Activated naive CD4-positive, alpha-beta T cell treated with anti-CD3 and anti-CD28 coated beads, Interleukin-2, amount 50 U/mL, for 24 hours (primary cell): ENCODE measurements around the gene ZNF609.
A peak's percentile ranks its signal among the peaks of the same experiment; 100 is the strongest.

Source experiments
- H3K27ac Mint-ChIP-seq: one replicate; pipeline ENCODE4 v1.8.0; 2021; ENCODE audit warnings: mild to moderate bottlenecking, mixed read lengths
- H3K27me3 Mint-ChIP-seq: one replicate; pipeline ENCODE4 v1.8.0; 2021; ENCODE audit warnings: mixed read lengths
- H3K36me3 Mint-ChIP-seq: one replicate; pipeline ENCODE4 v1.8.0; 2021; ENCODE audit warnings: mixed read lengths
- H3K4me1 Mint-ChIP-seq: one replicate; pipeline ENCODE4 v1.8.0; 2021; ENCODE audit warnings: mixed read lengths
- H3K4me3 Mint-ChIP-seq: one replicate; pipeline ENCODE4 v1.8.0; 2021; ENCODE audit warnings: mild to moderate bottlenecking, mixed read lengths
- H3K9me3 Mint-ChIP-seq: one replicate; pipeline ENCODE4 v1.8.0; 2021; ENCODE audit warnings: mixed read lengths

The ZNF609 gene

DNA sequence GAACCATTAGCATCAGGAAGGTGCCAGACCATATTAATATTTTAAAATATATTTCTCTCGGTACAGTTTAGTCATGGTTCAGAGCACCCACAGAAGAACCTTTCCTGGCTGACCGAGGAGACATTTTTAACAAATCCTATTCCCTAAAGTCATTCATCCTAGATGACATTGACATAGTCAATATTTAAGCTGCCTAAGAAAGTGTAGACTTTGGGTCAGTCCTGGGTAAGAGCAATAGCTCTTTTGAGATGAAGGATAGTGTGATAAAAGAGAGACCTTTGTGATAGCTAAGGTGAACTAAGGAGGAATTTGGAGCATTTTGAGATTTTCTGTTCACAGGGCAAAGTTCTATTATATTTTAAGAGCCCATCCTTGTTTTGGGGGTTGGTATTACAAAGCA, 47.5 kb downstream of the ZNF609 start:
- peaks cover 4% of the 10 kb centered on the region for H3K36me3 Mint-ChIP-seq
- peak overlapping the region; percentile 92 for H3K27ac Mint-ChIP-seq
- H3K4me3 Mint-ChIP-seq = peak overlapping the region; percentile 64
- peaks cover 87% of the 10 kb centered on the region for H3K4me1 Mint-ChIP-seq
- no peaks in the 10 kb centered on the region for H3K27me3 Mint-ChIP-seq
- no peaks in the 10 kb centered on the region for H3K9me3 Mint-ChIP-seq

DNA sequence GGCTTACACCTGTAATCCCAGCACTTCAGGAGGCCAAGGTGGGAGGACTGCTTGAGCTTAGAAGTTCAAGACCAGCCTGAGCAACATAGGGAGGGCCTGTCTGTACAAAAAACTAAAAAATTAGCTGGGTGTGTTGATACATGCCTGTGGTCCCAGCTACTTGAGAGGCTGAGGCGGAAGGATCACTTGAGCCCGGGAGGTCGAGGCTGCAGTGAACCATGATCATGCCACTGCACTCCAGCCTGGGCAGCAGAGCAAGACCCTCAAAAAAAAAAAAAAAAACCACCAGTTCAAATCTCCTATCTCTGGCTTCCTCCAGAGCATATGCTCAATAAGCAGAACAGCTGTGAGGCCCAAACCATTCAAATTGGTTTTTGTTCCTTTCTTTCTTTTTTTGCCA, 53.4 kb downstream of the ZNF609 start:
- Mint-ChIP-seq H3K27me3 (no peaks in the 10 kb centered on the region), H3K27ac (peak overlapping the region; percentile 77), H3K36me3 (peaks cover 16% of the 10 kb centered on the region), H3K9me3 (no peaks in the 10 kb centered on the region), H3K4me1 (peaks cover 85% of the 10 kb centered on the region), H3K4me3 (peak overlapping the region; percentile 73)

DNA sequence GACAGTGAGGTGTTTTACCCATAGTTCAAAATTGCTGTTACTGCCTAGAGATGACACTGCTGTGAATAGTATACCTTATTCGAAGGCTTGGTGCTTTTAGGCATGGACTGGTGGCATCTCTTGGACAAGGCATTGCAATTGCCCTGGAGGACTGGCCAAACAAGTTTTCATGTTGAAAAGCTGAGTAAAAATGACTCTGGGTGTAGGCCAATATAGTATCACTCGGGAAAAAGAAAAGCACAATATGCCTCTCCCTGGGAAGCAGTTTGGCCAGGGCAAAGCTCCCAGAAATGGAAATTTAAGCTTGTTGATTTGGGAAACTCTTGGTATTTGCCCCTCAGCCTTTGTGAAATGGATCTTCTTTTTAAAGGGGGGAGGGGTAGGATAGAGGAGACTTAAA, 54.8 kb downstream of the ZNF609 start:
- Mint-ChIP-seq H3K4me3 (peak overlapping the region; percentile 75), H3K4me1 (peaks cover 84% of the 10 kb centered on the region), H3K36me3 (peaks cover 18% of the 10 kb centered on the region), H3K27me3 (no peaks in the 10 kb centered on the region), H3K27ac (no peak overlapping the region), H3K9me3 (no peaks in the 10 kb centered on the region)

DNA sequence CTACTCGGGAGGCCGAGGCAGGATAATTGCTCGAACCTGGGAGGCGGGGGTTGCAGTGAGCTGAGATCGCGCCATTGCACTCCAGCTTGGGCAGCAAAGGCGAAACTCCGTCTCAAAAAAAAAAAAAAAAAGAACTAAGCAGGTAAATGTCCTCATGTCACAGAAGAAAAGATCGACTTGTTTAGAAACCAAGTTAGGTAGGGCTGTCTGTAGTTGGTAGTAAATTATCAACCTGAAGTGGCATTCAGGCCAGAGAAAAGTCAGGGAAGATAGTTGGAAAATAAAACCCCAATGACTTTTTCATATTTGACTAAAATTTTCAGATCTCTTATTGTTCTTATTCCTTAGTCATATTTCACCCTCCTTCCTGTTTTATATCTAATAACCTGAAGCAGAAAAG, 55.4 kb downstream of the ZNF609 start:
- Mint-ChIP-seq H3K36me3 (peaks cover 18% of the 10 kb centered on the region), H3K4me3 (no peak overlapping the region), H3K27me3 (no peaks in the 10 kb centered on the region), H3K4me1 (peaks cover 83% of the 10 kb centered on the region), H3K9me3 (no peaks in the 10 kb centered on the region), H3K27ac (peak overlapping the region; percentile 65)

DNA sequence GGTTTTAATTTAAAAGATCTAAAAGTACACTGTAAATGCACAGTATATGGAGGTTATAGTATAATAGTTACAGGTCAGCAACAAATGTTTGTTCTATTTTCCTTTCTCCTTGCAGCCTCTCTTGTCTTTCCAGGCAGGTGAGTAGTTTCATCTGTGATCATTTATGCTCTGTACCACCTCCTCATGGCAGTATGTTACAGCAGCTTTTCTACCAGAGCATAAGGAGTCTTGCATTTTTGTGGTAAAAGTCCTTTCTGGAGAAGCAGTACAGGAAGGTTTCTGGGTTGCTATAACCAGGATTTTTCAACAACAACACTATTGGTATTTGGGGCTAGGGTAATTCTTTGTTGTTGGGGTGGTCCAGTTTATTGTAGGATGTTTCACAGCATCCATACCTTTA, 59.5 kb downstream of the ZNF609 start:
- H3K4me3 Mint-ChIP-seq = no peak overlapping the region
- H3K4me1 Mint-ChIP-seq = peaks cover 83% of the 10 kb centered on the region
- H3K36me3 Mint-ChIP-seq = peaks cover 17% of the 10 kb centered on the region

DNA sequence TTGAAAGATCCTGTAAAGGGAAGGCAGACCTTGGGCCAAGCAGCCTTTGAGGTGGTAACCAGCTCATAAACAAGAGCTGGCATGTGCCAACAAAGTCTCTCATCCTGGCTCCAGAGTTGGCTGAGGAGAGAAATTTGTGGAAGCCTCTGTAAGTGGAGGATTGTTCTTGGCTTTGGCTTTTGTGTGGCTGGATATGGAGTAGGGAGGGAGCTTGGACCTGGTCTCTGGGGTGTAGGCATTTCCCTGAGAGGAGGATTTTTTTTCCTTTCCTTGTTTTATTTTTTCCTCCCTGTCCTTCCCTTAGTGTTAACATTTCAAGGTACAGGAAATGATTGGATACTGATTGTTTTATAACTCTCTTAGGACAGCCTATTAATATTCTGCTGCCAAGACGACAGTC, 60.8 kb downstream of the ZNF609 start:
- Mint-ChIP-seq H3K4me3 (no peak overlapping the region), H3K27me3 (no peaks in the 10 kb centered on the region), H3K9me3 (no peaks in the 10 kb centered on the region), H3K4me1 (peaks cover 87% of the 10 kb centered on the region), H3K36me3 (peaks cover 20% of the 10 kb centered on the region), H3K27ac (no peak overlapping the region)

More for the DNA sequence above, 59.5 kb downstream of the ZNF609 start:
- Mint-ChIP-seq H3K27ac (no peak overlapping the region), H3K27me3 (no peaks in the 10 kb centered on the region), H3K9me3 (no peaks in the 10 kb centered on the region)

DNA sequence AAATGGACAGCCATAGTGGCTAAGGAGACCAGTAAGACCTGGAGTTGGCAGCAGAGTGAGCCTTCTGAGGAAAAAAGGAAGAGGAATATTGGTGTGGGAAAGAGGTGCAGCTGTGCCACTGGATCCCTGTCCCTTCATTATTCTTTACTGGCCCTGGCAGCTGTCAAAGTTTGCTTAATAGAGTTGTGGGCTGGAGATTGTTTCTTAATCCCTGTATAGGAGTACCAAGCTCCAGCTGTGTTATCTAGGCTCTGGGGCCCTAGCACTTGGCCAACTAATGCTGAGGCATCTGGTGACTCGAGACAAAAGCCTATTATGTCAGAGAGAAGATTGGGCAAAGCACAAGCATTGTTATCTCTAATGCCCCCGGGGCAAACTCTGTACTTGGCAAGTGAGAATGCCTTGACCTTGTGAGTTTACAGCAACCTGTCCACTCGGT, 61.4 kb downstream of the ZNF609 start:
- Mint-ChIP-seq H3K4me1 (peaks cover 87% of the 10 kb centered on the region), H3K36me3 (peaks cover 19% of the 10 kb centered on the region), H3K9me3 (no peaks in the 10 kb centered on the region), H3K4me3 (no peak overlapping the region), H3K27ac (no peak overlapping the region), H3K27me3 (no peaks in the 10 kb centered on the region)

DNA sequence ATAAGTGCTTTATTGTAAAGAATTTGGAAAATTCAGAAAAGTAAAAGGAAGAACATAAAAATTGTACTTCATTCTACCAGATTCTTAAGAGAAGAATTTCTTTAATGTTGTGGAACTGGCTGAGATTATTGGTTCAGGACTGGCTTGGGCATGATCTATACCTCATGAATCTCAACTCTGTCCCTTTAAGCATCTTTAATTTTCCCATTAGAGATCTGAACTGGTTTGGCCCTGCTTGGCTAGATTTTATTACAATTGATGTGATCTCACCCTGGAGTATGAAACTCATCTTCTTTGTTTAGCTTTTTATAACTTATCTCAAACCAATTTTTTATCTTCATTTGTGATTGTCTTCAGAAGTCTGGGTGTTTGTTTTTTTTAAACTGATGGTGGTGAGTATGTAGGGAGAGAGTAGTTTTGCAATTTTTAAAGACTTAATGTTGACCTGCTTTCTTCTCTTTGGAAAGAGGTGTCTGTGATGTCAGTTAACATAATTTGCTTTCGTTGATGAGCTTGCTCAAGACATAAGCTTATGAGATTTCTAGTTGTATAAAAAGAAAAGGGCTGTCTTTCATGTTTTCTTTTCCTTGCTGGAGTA, 61.9 kb downstream of the ZNF609 start:
- Mint-ChIP-seq H3K27me3 (no peaks in the 10 kb centered on the region), H3K27ac (peak overlapping the region; percentile 75), H3K36me3 (peaks cover 16% of the 10 kb centered on the region), H3K4me1 (peaks cover 89% of the 10 kb centered on the region), H3K9me3 (no peaks in the 10 kb centered on the region), H3K4me3 (peak overlapping the region; percentile 12)

DNA sequence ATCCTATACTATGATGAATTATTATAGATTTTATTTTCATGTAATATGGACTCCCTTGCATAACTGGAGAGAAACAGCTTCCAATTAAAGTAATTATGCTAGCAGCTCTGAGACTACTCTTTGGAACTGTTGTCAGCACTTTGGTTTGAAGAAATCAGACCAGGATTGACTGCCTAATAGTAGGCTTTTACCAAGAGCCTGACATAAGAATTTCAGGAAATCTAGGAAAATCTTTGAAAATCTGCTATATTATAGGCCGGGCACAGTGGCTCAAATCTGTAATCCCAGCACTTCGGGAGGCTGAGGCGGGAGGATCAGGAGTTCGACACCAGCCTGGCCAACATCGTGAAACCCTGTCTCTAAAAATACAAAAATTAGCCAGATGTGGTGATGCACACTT, 62.9 kb downstream of the ZNF609 start:
- Mint-ChIP-seq H3K36me3 (peaks cover 14% of the 10 kb centered on the region), H3K4me1 (peaks cover 90% of the 10 kb centered on the region), H3K27me3 (no peaks in the 10 kb centered on the region), H3K4me3 (no peak overlapping the region), H3K9me3 (no peaks in the 10 kb centered on the region), H3K27ac (no peak overlapping the region)

DNA sequence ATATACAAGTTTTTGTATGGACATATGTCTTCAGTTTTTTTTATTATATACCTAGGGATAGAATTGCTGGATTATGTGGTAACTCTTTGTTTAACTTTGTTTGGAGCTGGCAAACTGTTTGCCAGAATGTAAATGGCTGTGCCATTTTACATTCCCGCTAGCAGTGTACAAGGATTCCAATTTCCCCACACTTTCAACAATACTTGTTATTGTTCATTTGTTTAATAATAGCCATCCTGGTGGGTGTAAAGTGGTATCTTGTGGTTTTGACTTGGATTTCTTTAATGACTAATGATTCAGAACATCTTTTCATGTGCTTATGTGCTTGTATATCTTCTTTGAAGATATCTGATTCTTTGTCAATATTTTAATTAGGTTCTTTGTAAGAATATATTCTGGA, 64.4 kb downstream of the ZNF609 start:
- H3K9me3 Mint-ChIP-seq = no peaks in the 10 kb centered on the region
- peaks cover 86% of the 10 kb centered on the region for H3K4me1 Mint-ChIP-seq
- H3K36me3 Mint-ChIP-seq = peaks cover 6% of the 10 kb centered on the region

DNA sequence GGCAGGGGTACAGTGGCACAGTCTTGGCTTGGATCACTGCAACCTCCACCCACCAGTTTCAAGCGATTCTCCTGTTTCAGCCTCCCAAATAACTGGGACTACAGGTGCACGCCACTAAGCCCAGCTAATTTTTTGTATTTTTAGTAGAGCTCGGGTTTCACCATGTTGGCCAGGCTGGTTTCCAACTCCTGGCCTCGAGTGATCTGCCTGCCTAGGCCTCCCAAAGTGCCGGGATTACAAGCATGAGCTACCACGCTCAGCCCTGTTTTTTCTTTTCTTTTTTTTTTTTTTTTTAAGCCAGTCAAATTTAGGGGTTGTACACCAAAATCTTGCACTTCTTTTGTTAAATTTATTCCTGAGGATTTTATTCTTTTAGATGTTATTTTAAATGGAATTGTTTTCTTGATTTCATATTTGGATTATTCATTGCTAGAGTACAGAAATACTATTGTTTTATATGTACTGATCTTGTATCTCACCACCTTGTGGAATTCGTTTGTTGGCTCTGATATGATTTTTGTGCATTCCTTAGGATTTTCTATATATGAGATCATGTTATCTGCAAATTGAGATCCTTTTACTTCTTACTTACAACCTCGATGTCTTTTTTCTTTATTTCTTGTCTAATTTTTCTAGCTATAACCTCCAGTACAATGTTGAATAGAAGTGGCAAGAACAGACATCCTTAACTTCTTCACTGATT, 65.6 kb downstream of the ZNF609 start:
- Mint-ChIP-seq H3K27me3 (no peaks in the 10 kb centered on the region), H3K9me3 (no peaks in the 10 kb centered on the region), H3K4me3 (peak overlapping the region; percentile 33), H3K27ac (peak overlapping the region; percentile 48), H3K4me1 (peaks cover 86% of the 10 kb centered on the region), H3K36me3 (peaks cover 9% of the 10 kb centered on the region)

More for the DNA sequence above, 64.4 kb downstream of the ZNF609 start:
- H3K27me3 Mint-ChIP-seq = no peaks in the 10 kb centered on the region
- no peak overlapping the region for H3K27ac Mint-ChIP-seq
- no peak overlapping the region for H3K4me3 Mint-ChIP-seq

DNA sequence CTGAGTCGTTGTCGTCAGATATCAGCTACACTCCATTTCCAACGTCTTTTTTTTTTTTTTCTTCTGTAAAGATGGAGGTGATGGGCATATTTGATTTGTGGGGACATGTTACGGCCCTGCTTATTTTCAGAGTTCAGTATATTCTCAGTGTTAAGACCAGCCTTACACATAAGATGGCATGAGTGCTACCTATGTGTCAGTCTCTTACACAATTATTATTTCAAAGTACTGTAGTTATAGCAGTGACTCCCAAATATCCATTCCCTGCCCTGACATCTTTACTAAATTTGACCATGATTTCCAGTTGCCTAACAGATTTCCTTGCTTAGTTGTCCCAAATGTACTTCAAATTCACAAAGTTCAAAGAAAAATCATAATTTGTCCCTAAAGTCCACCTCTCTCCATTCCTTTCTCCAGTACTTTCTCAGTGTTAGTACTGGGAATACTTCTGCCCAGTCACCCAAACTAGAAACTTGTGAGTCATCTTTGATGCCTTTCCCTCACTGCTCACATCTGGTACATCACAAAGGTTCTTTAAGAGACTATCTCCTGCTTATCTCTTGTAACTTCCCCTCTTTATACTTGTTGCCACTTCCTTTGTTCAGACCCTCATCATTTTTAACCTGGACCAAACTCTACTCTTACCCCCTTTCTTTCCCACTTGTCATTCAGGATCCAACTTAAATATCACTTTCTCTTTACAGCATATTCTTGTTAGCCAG, 67.0 kb downstream of the ZNF609 start:
- Mint-ChIP-seq H3K36me3 (peaks cover 12% of the 10 kb centered on the region), H3K4me3 (peak overlapping the region; percentile 23), H3K27ac (peak overlapping the region; percentile 71), H3K9me3 (no peaks in the 10 kb centered on the region), H3K27me3 (no peaks in the 10 kb centered on the region), H3K4me1 (peaks cover 84% of the 10 kb centered on the region)

DNA sequence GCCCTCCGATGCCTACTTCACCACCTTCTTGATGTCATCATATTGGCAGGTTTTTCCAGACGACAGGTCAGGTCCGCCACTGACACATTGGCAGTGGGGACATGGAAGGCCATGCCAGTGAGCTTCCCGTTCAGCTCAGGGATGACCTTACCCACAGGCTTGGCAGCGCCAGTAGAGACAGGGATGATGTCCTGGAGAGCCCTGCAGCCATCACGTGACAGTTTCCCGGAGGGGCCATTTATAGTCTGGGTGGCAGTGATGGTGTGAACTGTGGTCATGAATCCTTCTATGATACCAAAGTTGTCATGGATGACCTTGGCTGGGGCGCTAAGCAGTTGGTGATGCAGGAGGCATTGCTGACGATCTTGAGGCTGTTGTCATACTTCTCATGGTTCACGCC, 68.5 kb downstream of the ZNF609 start:
- no peak overlapping the region for H3K4me3 Mint-ChIP-seq
- H3K9me3 Mint-ChIP-seq = no peaks in the 10 kb centered on the region
- peaks cover 14% of the 10 kb centered on the region for H3K36me3 Mint-ChIP-seq
- no peaks in the 10 kb centered on the region for H3K27me3 Mint-ChIP-seq
- no peak overlapping the region for H3K27ac Mint-ChIP-seq
- H3K4me1 Mint-ChIP-seq = peaks cover 87% of the 10 kb centered on the region

DNA sequence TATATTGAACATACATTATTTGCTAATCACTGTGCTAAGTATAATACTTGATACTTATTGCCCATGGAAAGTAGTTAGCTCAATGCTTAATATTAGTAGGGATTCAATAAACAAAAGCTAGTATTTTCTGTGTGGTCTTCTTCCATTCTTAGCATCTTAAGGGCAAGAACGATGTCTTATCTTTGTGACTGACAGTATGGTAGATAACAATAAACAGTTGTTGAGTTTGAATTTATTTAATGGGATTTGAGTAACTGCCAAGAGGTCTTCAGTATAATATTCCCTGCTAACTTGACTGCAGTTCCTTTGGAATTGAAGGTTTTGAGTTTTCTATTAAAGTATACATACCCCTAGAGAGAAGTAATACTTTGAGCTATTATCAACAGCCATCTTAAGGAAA, 70.1 kb downstream of the ZNF609 start:
- Mint-ChIP-seq H3K4me1 (peaks cover 79% of the 10 kb centered on the region), H3K27ac (no peak overlapping the region), H3K9me3 (no peaks in the 10 kb centered on the region), H3K4me3 (no peak overlapping the region), H3K36me3 (peaks cover 10% of the 10 kb centered on the region), H3K27me3 (no peaks in the 10 kb centered on the region)

DNA sequence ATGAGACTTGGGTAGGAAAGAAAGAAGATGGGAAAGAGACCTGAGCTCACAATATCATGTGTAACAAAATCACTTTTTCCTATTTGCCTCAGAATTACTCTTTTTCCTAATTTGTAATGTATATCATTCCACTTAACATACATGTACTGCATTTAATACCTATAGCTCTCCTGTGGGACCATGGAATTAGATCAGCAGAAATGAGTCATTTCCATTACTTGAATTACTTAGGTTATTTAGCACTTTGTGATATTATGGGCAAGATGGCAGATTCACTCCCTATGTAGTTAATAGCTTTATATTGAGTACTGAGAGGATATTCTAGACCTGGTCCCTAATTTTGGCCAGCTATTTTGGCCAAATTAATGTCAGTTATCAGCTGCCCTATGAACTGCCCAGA, 70.5 kb downstream of the ZNF609 start:
- Mint-ChIP-seq H3K4me3 (no peak overlapping the region), H3K4me1 (peaks cover 79% of the 10 kb centered on the region), H3K27me3 (no peaks in the 10 kb centered on the region), H3K9me3 (no peaks in the 10 kb centered on the region), H3K27ac (no peak overlapping the region), H3K36me3 (peaks cover 10% of the 10 kb centered on the region)
